Kidney epithelial cell (primary cell): ENCODE measurements around the gene LMO1. TPM values are rescaled to one million over a fixed set of nuclear protein-coding genes. Genes with fewer than 3 reads are reported as not detected.
A peak's percentile ranks its signal among the peaks of the same experiment; 100 is the strongest.

Experiments
- DNase-seq: peaks from one replicate; pipeline ENCODE4 v3.0.0-alpha.2; 2010; ENCODE audit warnings: low read depth
- H3K27me3 ChIP-seq: 2 replicates; pipeline ENCODE4 v1.6.0; 2011; ENCODE audit warnings: low read length; ENCODE audit not compliant: control insufficient read depth, insufficient read depth
- H3K36me3 ChIP-seq: 2 replicates; pipeline ENCODE4 v1.5.1; 2011; ENCODE audit warnings: low read length; ENCODE audit not compliant: control insufficient read depth, insufficient read depth
- H3K4me3 ChIP-seq: 2 replicates; pipeline ENCODE4 v1.5.1; 2011; ENCODE audit warnings: low read depth, mild to moderate bottlenecking, control low read depth, low read length
- total RNA-seq: library from RNA; depleted of rRNA; stranded (reverse); fragments of >200 nt; gene quantifications from 2 replicates; pipeline ENCODE4 v1.2.3, GENCODE V29; 2015
- TF ChIP-seq, protein P1 (sequence below): IDR thresholded peaks from 2 replicates; pipeline ENCODE4 v1.5.1; 2011; ENCODE audit warnings: mild to moderate bottlenecking, moderate library complexity, low read length, control low read depth, inconsistent platforms; ENCODE audit not compliant: insufficient read depth, poor library complexity, severe bottlenecking

The LMO1 gene
- total RNA-seq, 1 donor from 2014 or later: 0.50 TPM

DNA sequence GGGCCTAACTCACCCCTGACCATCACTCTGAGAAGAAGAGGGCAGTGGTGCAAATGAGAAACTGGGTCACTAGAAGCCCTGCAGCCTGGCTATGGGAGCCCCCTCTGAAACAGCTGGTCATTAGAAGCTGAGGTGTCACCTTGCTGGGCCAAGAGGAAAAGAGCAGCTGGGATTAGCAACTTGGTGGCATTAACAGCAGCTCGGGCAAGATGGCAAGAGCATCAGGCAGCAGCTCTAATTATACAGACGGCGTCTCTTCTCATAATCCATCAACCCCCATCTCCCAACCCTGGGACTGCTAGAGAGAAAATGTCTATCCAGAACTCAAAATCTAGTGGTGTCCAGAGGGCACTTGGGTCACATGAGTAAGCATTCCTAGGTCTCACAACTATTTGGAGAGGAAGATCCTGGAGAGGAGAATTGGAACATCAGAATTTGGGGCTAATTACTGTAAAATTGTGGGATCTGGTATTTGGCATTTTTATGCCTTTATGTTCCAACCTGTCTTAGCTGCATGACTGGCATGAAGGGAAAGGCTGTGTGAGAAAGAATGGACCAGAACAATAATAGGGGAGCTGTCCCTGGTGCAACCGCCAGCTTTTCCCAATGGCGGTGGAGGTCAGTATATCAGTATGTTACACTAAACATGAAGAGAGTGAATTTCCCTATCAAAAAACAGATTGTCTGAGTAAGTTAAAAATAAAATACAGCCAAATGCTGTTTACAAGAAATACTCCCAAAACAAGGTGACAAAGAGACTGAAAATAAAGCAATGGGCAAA lies 7.6 kb upstream of the LMO1 start:
- no peak for DNase-seq
- Histone ChIP-seq H3K4me3 (no peak overlapping the region), H3K27me3 (peaks cover 46% of the 10 kb centered on the region), H3K36me3 (no peaks in the 10 kb centered on the region)
- TF ChIP-seq, protein P1, sequence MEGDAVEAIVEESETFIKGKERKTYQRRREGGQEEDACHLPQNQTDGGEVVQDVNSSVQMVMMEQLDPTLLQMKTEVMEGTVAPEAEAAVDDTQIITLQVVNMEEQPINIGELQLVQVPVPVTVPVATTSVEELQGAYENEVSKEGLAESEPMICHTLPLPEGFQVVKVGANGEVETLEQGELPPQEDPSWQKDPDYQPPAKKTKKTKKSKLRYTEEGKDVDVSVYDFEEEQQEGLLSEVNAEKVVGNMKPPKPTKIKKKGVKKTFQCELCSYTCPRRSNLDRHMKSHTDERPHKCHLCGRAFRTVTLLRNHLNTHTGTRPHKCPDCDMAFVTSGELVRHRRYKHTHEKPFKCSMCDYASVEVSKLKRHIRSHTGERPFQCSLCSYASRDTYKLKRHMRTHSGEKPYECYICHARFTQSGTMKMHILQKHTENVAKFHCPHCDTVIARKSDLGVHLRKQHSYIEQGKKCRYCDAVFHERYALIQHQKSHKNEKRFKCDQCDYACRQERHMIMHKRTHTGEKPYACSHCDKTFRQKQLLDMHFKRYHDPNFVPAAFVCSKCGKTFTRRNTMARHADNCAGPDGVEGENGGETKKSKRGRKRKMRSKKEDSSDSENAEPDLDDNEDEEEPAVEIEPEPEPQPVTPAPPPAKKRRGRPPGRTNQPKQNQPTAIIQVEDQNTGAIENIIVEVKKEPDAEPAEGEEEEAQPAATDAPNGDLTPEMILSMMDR: no peak

DNA sequence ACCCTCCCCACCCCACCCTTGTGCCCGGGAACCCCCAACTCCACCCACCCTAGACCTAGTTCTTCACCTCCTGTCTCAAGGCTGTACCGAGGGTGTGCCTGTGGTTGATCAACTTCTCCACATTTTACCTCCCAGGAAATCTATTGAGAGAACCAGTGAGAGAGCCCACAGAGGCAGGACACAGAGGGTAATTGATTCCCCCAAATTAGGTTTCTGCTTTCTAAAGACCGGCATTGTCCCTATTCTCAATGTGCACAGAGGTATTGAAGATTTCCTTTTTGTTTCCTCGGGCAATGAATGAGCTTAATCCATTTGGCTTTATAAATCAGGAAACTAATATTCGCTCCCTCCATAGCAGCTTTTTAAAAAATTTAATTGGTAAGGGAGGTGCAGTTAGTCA lies 6.0 kb upstream of the LMO1 start:
- no peak overlapping the region for H3K4me3 ChIP-seq
- no peak for DNase-seq
- no peaks in the 10 kb centered on the region for H3K36me3 ChIP-seq
- peaks cover 60% of the 10 kb centered on the region for H3K27me3 ChIP-seq
- TF ChIP-seq, protein P1: no peak

DNA sequence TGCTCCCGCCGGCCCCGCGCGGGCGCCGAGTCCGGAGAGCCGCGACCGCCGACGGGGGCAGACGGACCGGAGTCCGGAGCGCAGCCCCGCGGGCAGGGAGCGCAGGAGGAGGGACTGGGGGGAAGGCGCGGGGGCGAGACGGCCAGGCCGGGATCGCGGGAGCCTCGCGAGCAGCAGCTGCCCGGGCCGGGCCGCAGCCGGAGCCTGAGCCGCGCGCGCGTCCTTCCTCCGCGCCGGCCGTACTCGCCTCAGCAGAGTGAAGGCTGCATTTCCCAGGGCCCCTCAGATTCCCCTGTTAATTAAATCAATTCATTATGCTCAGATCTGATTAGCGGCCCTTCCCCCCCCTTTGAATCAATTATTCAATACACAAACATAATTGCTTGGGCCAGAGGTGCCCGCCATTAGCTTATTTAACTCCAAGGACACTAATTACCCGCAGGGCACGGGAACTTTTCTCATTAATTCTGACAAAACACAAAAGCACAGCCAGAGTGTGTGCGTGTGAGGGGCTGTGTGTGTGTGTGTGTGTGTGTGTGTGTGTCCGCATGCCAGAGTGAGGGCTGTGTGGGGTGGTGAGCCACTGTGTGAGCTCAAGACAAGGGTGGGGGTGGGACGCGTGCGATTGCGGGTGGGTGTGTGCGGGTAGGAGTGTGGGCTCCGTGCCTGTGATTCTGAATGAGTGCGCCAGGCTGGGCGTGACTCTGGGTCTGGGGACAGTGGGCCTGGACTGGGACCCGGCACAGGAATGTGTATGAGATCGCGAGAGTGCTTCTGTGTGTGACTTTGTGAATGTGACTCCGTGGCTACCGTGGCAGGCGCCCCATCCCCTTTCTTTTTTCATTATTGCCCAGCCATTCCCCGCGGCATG lies 5.1 kb upstream of the LMO1 start:
- Histone ChIP-seq H3K27me3 (peaks cover 67% of the 10 kb centered on the region), H3K36me3 (no peaks in the 10 kb centered on the region), H3K4me3 (no peak overlapping the region)
- DNase-seq: no peak
- TF ChIP-seq, protein P1: no peak

DNA sequence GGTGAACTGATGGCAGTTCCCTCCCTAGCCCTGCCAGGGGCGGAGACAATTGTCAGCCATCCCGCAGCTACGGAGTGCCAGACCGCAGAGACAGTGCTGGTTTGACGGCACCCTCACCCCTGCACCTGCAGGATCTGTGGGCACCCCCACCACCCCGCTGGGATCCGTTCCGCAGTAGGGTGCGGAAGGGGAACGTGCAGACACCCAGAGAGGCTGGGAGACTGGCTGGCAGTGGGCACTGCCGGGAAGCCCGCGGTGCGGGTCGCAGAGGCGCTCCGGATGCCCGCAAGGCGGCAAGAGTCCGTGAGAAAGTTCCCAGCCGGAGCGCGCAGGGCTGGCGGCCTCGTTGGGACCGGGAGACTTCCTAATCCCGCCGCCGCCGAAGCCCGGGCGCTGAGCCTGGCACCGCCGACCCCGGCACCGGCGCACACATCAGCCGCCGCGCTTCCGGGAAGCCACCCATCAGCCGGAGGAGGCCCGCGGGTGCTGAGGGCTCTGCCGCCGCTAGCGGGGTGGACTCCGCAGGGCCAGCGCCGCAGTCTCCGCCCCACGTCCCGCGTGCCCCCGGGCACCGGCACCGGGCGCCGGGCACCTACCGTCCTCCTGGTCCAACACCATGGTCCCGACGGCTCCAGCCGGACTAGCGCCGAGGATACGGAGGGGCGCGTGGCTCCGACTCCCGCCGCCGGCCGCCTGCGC lies 4.3 kb upstream of the LMO1 start:
- TF ChIP-seq, protein P1: no peak
- Histone ChIP-seq H3K4me3 (peak overlapping the region; percentile 28), H3K27me3 (peaks cover 71% of the 10 kb centered on the region), H3K36me3 (no peaks in the 10 kb centered on the region)
- no peak for DNase-seq

DNA sequence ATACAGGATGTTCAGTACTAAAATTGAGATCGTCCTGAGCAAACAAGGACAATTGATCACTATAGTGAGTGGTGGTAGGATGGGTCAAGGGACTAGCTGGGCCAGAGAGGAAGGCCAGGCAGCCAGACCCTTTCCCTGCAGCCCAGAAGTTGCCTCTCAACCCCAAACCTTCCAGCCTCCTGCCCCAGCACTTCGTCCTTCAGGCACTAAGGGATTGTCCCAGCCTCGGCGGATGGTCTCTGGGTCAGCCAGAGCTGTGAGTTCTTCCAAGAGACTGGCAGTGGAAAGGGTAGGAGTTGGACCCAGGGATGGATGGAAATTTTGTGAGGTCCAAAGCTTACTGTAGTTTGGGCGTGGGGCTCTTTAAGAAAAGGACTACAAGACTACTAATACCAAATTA lies 3.6 kb upstream of the LMO1 start:
- peaks cover 77% of the 10 kb centered on the region for H3K27me3 ChIP-seq
- TF ChIP-seq, protein P1: no peak
- H3K36me3 ChIP-seq: no peaks in the 10 kb centered on the region
- no peak for DNase-seq
- no peak overlapping the region for H3K4me3 ChIP-seq
